LNCaP clone FGC (cell line): ENCODE measurements around the gene BMP6.
"Not testable (repeated sequence)": the region's sequence is repeated elsewhere in the genome, so short reads cannot be mapped to it uniquely, and the experiment has no call there.

Experiments used
- DNase-seq: peaks from one replicate; pipeline ENCODE4 v3.0.0-alpha.2; 2011; ENCODE audit warnings: low read depth
- H3K4me3 ChIP-seq: 2 replicates; pipeline ENCODE4 v1.5.1; 2011; ENCODE audit warnings: mild to moderate bottlenecking, low read depth, low read length, control low read depth
- CTCF ChIP-seq: IDR thresholded peaks from 2 replicates; pipeline ENCODE4 v1.5.1; 2012; ENCODE audit warnings: mild to moderate bottlenecking; ENCODE audit not compliant: control insufficient read depth, insufficient read depth; ENCODE audit errors: extremely low read depth

BMP6 gene

GRCh38 chr6:7886132-7886531 lies 160.2 kb downstream of the BMP6 start:
- H3K4me3 ChIP-seq: no peak overlapping the region
- TF ChIP-seq CTCF: no peak
- DNase-seq: no peak

- H3K4me3 ChIP-seq: no peak overlapping the region
- TF ChIP-seq CTCF: no peak
- no peak for DNase-seq
Observed at GRCh38 chr6:7887278-7887991, 161.5 kb downstream of the BMP6 start.

GRCh38 chr6:7888587-7889357 lies 162.9 kb downstream of the BMP6 start:
- no peak for TF ChIP-seq CTCF
- no peak overlapping the region for H3K4me3 ChIP-seq
- DNase-seq: no peak

GRCh38 chr6:7891078-7891872 lies 165.4 kb downstream of the BMP6 start:
- no peak for TF ChIP-seq CTCF
- no peak for DNase-seq
- no peak overlapping the region for H3K4me3 ChIP-seq

- DNase-seq, H3K4me3 ChIP-seq: not testable (repeated sequence)
Observed at GRCh38 chr6:7892367-7892766, 166.5 kb downstream of the BMP6 start.

- no peak overlapping the region for H3K4me3 ChIP-seq
- TF ChIP-seq CTCF: no peak
- DNase-seq: no peak
Observed at GRCh38 chr6:7893342-7893741, 167.4 kb downstream of the BMP6 start.
